NCI-H2107 (cell line): ENCODE results near the gene NUP214.
"Not testable (repeated sequence)": the region's sequence is repeated elsewhere in the genome, so short reads cannot be mapped to it uniquely, and the experiment has no call there.

Experiments
- DNase-seq: peaks from one replicate; lab custom pipeline; 2025; lab: John Stamatoyannopoulos, UW

NUP214 gene

GRCh38 chr9:131233995-131234394 lies 108.6 kb downstream of the NUP214 start:
- DNase-seq: no peak

GRCh38 chr9:131234799-131235479 lies 109.6 kb downstream of the NUP214 start:
- no peak for DNase-seq

- DNase-seq: no peak
These were observed 110.1 kb downstream of the NUP214 start for GRCh38 chr9:131235480-131235851.

- no peak for DNase-seq
These were observed 110.8 kb downstream of the NUP214 start for GRCh38 chr9:131236161-131236560.

- no peak for DNase-seq
These were observed 111.4 kb downstream of the NUP214 start for GRCh38 chr9:131236761-131237160.

GRCh38 chr9:131237291-131237690 lies 111.9 kb downstream of the NUP214 start:
- DNase-seq: no peak

GRCh38 chr9:131237931-131238401 lies 112.6 kb downstream of the NUP214 start:
- DNase-seq: peak; percentile 30

GRCh38 chr9:131238402-131239021 lies 113.1 kb downstream of the NUP214 start:
- no peak for DNase-seq

- DNase-seq: no peak
These were observed 114.0 kb downstream of the NUP214 start for GRCh38 chr9:131239161-131239975.

GRCh38 chr9:131240047-131240921 lies 114.9 kb downstream of the NUP214 start:
- no peak for DNase-seq

GRCh38 chr9:131244331-131244730 lies 118.9 kb downstream of the NUP214 start:
- not testable (repeated sequence) for DNase-seq

- DNase-seq: no peak
These were observed 121.2 kb downstream of the NUP214 start for GRCh38 chr9:131246618-131247017.

GRCh38 chr9:131252120-131252519 lies 126.7 kb downstream of the NUP214 start:
- no peak for DNase-seq

GRCh38 chr9:131253891-131254491 lies 128.6 kb downstream of the NUP214 start:
- no peak for DNase-seq

- DNase-seq: no peak
These were observed 129.2 kb downstream of the NUP214 start for GRCh38 chr9:131254626-131255025.

GRCh38 chr9:131255676-131256197 lies 130.4 kb downstream of the NUP214 start:
- no peak for DNase-seq

GRCh38 chr9:131257266-131258025 lies 132.1 kb downstream of the NUP214 start:
- DNase-seq: no peak

- DNase-seq: no peak
These were observed 132.8 kb downstream of the NUP214 start for GRCh38 chr9:131258186-131258585.

- no peak for DNase-seq
These were observed 133.5 kb downstream of the NUP214 start for GRCh38 chr9:131258698-131259431.

- DNase-seq: no peak
These were observed 134.1 kb downstream of the NUP214 start for GRCh38 chr9:131259432-131259898.
